Measurements from ENCODE around the gene RNPS1.

- TF ChIP-seq RFX5 (IDR thresholded peaks at IDR 0.05; ENCODE audit: low read length) = no peak
- peak; percentile 54; the same call in 1 of the 2 replicates for TF ChIP-seq FOXJ3 (CRISPR knock-in tag; IDR thresholded peaks at IDR 0.05)
- peak; percentile 65 for TF ChIP-seq POLR2AphosphoS5 (IDR thresholded peaks at IDR 0.05; ENCODE audit: low read depth, low read length)
- TF ChIP-seq ZBTB33 (IDR thresholded peaks at IDR 0.05; ENCODE audit: borderline replicate concordance, low read depth) = no peak
- TF ChIP-seq EP300 (IDR thresholded peaks at IDR 0.05; ENCODE audit: borderline replicate concordance in 1 of 2, low read depth in 1 of 2, low read length in 1 of 2) = 0 out of 4 replicates have a peak, but pooled peaks of 1 of the 2 experiments have one; percentile 14
Measured at GRCh38 chr16:2251296-2252111, 16.4 kb downstream of the RNPS1 start, which contains the start of gene ECI1.

Measured in SK-N-SH (cell line).